ENCODE measurements around the gene NFKB1. TPM values are rescaled to one million over a fixed set of nuclear protein-coding genes. Genes with fewer than 3 reads are reported as not detected.

The NFKB1 gene
- total RNA-seq, 1 experiment from 2014 or later: 5.3 TPM

DNA sequence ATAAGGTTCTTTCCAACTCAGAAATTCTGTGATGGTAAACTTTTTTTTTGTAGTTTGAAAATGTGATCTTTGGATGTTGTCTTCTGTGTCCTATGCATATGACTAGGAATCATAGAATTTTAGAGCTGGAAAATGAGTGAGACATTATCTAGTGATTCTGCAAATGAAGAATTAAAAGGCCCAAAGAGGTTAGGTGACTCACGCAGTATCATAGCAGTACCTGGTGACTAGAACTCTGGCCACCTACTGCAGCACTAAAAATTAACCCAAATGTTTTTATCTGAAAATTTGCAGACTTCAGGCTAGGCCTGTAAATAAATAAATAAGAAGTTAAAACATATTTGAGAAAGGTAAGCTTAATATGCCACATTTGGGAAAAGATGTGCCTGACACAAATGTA, 52.8 kb downstream of the NFKB1 start:
- H3K79me2 ChIP-seq (ENCODE audit: low read length): no peaks in the 10 kb centered on the region
- no peak overlapping the region for H3K9ac ChIP-seq (ENCODE audit: low read length)
- H3K4me1 ChIP-seq (ENCODE audit: low read length): peaks cover 4% of the 10 kb centered on the region; the same call in 1 of the 2 replicates
- DNase-seq: no peak
- H3K9me3 ChIP-seq (ENCODE audit: low read length): no peaks in the 10 kb centered on the region
- no peak overlapping the region for H3K4me2 ChIP-seq (ENCODE audit: low read depth, low read length, poor library complexity, severe bottlenecking)
- no peaks in the 10 kb centered on the region for H4K20me1 ChIP-seq (ENCODE audit: insufficient read depth, low read depth, low read length)
- no peaks in the 10 kb centered on the region for H3K9me2 ChIP-seq (replicated peaks; ENCODE audit: insufficient read depth, low read length)
- no peak overlapping the region for H3K27ac ChIP-seq (ENCODE audit: low read length)
- no peaks in the 10 kb centered on the region for H3K27me3 ChIP-seq (ENCODE audit: low read length)
- no peak overlapping the region for H2AFZ ChIP-seq (ENCODE audit: low read length)
- no peaks in the 10 kb centered on the region for H3K36me3 ChIP-seq (ENCODE audit: insufficient read depth, low read length)
- H3K4me3 ChIP-seq (ENCODE audit: low read length): no peak overlapping the region

DNA sequence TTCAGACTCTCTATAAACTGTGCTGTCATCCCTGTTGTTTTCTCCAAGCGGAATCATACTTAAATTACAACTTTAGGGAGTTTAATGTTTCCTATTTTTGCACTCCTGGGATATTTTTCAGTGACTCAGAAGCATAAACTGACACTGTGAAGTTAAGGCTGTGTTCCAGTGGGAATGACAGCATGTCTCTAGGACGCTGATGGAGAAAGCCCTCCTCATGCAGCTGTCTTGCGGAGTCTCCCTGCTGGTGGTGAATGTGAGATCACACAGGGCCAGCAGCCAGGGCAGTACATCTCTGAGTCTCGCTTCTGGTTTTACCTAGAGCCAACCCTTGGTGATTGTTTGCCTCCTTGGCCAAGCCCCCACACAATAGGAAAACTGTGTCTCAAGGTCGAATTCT, 53.3 kb downstream of the NFKB1 start:
- H3K36me3 ChIP-seq (ENCODE audit: insufficient read depth, low read length): no peaks in the 10 kb centered on the region
- H3K9me2 ChIP-seq (replicated peaks; ENCODE audit: insufficient read depth, low read length): no peaks in the 10 kb centered on the region
- no peak overlapping the region for H3K4me3 ChIP-seq (ENCODE audit: low read length)
- H3K9ac ChIP-seq (ENCODE audit: low read length): no peak overlapping the region
- no peak for DNase-seq
- peaks cover 4% of the 10 kb centered on the region; the same call in 1 of the 2 replicates for H3K4me1 ChIP-seq (ENCODE audit: low read length)
- no peaks in the 10 kb centered on the region for H3K9me3 ChIP-seq (ENCODE audit: low read length)
- H4K20me1 ChIP-seq (ENCODE audit: insufficient read depth, low read depth, low read length): no peaks in the 10 kb centered on the region
- H3K27ac ChIP-seq (ENCODE audit: low read length): no peak overlapping the region
- no peak overlapping the region for H2AFZ ChIP-seq (ENCODE audit: low read length)
- no peaks in the 10 kb centered on the region for H3K79me2 ChIP-seq (ENCODE audit: low read length)
- no peaks in the 10 kb centered on the region for H3K27me3 ChIP-seq (ENCODE audit: low read length)
- no peak overlapping the region for H3K4me2 ChIP-seq (ENCODE audit: low read depth, low read length, poor library complexity, severe bottlenecking)

DNA sequence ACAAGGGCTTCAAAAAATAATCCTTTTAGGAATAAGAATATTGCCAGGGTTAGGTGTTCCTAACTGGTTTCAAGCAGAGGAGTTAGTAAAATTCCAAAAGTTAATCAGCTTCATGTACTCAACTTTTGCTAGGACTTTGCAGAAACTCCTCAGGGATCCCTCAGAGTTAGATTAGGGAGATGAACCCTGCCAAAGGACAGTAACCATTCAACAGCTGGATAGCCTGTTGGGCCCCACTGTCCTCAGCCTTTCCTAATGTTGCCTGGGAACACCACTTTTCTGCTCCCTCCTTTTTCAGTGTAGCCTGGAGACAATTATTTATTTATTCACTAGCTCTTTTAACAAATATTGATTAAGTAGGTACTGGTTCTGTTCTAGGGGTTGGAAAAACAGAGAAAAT, 53.8 kb downstream of the NFKB1 start:
- no peak overlapping the region for H3K4me2 ChIP-seq (ENCODE audit: low read depth, low read length, poor library complexity, severe bottlenecking)
- no peaks in the 10 kb centered on the region for H3K9me2 ChIP-seq (replicated peaks; ENCODE audit: insufficient read depth, low read length)
- no peak overlapping the region for H3K27ac ChIP-seq (ENCODE audit: low read length)
- no peaks in the 10 kb centered on the region for H3K9me3 ChIP-seq (ENCODE audit: low read length)
- no peaks in the 10 kb centered on the region for H3K79me2 ChIP-seq (ENCODE audit: low read length)
- no peaks in the 10 kb centered on the region for H3K36me3 ChIP-seq (ENCODE audit: insufficient read depth, low read length)
- H4K20me1 ChIP-seq (ENCODE audit: insufficient read depth, low read depth, low read length): no peaks in the 10 kb centered on the region
- H3K4me1 ChIP-seq (ENCODE audit: low read length): peaks cover 4% of the 10 kb centered on the region; the same call in 1 of the 2 replicates
- H2AFZ ChIP-seq (ENCODE audit: low read length): no peak overlapping the region
- no peaks in the 10 kb centered on the region for H3K27me3 ChIP-seq (ENCODE audit: low read length)
- no peak overlapping the region for H3K9ac ChIP-seq (ENCODE audit: low read length)
- no peak overlapping the region for H3K4me3 ChIP-seq (ENCODE audit: low read length)
- DNase-seq: no peak

DNA sequence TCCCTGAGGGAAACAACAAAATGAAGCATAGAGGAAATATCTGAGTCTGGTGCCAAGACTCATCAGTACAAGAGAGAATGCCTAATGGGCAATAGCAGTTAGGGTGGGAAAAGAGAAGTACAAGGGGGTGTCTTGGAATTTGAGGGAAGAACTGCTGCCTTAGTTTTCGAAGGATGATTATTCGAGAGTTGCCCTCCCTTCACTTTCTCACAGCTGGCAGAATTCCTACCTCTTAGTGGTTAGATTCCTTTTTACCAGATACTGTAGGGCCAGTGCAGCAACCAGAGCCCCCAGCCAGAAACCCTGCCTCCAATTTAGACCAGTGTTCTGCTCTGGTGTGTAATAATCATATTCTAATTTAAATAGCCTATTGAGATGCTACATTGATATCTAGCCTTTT, 56.5 kb downstream of the NFKB1 start:
- Histone ChIP-seq H3K27ac (ENCODE audit: low read length) (no peak overlapping the region), H4K20me1 (ENCODE audit: insufficient read depth, low read depth, low read length) (no peaks in the 10 kb centered on the region)

DNA sequence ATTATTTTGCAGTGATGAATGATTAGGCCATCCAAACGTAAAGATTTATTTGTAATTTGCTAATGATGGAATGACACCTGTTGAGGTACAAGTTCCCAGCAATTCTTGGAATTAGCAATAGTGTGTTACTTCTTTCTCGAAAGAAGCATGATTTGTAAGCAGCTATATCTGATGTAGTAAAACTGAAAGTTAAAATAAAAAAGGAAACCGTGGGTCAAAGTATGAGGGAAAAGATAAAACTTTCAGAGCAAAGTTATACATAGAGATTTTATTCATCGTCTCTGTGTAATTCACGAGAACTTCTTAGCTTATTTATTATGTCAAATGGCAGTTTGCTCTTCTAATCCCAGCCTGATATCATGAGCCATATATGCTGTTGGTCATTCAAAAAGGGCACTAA, 59.0 kb downstream of the NFKB1 start:
- H3K9ac ChIP-seq (ENCODE audit: low read length): no peak overlapping the region

More for the DNA sequence above, 56.5 kb downstream of the NFKB1 start:
- no peaks in the 10 kb centered on the region for H3K9me2 ChIP-seq (replicated peaks; ENCODE audit: insufficient read depth, low read length)
- H3K9ac ChIP-seq (ENCODE audit: low read length): no peak overlapping the region
- no peak overlapping the region for H3K4me2 ChIP-seq (ENCODE audit: low read depth, low read length, poor library complexity, severe bottlenecking)
- no peak overlapping the region for H2AFZ ChIP-seq (ENCODE audit: low read length)
- H3K27me3 ChIP-seq (ENCODE audit: low read length): no peaks in the 10 kb centered on the region
- H3K4me3 ChIP-seq (ENCODE audit: low read length): no peak overlapping the region
- no peaks in the 10 kb centered on the region for H3K79me2 ChIP-seq (ENCODE audit: low read length)
- no peak for DNase-seq
- H3K4me1 ChIP-seq (ENCODE audit: low read length): peaks cover 4% of the 10 kb centered on the region; the same call in 1 of the 2 replicates
- H3K9me3 ChIP-seq (ENCODE audit: low read length): no peaks in the 10 kb centered on the region
- no peaks in the 10 kb centered on the region for H3K36me3 ChIP-seq (ENCODE audit: insufficient read depth, low read length)

DNA sequence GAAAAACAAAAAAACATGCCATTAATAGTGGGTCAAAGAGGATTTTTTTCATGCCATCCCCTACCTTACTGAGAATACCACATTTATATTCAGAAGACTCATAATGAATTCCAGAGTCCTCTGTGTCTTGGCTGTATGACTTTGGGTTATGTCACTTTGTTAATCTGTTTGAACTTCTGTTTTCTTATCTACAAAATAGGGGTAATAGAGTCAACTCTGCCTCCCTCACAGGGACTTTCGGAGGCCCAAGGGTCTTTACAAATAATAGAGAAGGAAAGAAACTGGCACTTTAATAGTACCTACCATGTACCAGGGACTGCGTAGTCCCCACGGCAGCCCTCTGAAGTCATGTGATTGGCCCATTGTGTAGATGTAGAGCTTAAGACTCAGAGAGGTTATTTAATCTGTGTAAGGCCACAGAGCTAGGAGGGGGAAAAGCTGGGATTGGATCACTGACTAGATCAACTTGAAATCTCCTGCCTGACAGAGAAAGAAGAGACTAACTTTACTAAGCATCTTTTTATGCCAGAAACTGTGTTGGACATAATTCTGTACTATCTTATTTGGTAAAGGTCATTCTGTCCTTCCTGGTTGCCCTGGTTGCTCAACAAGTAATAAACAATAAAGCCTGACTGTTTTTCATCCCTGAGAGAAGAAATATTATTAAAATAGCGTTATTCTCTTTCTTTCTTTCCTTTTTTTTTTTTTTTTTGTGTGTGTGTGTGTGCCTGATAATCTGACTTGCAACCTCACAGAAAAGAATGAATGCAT, 59.6 kb downstream of the NFKB1 start:
- Histone ChIP-seq H3K9me2 (replicated peaks; ENCODE audit: insufficient read depth, low read length) (no peaks in the 10 kb centered on the region), H3K9ac (ENCODE audit: low read length) (no peak overlapping the region), H3K4me1 (ENCODE audit: low read length) (peaks cover 4% of the 10 kb centered on the region; the same call in 1 of the 2 replicates), H3K27ac (ENCODE audit: low read length) (no peak overlapping the region), H3K79me2 (ENCODE audit: low read length) (no peaks in the 10 kb centered on the region), H4K20me1 (ENCODE audit: insufficient read depth, low read depth, low read length) (no peaks in the 10 kb centered on the region), H3K36me3 (ENCODE audit: insufficient read depth, low read length) (no peaks in the 10 kb centered on the region), H3K4me2 (ENCODE audit: low read depth, low read length, poor library complexity, severe bottlenecking) (no peak overlapping the region), H3K9me3 (ENCODE audit: low read length) (no peaks in the 10 kb centered on the region), H2AFZ (ENCODE audit: low read length) (no peak overlapping the region), H3K27me3 (ENCODE audit: low read length) (no peaks in the 10 kb centered on the region), H3K4me3 (ENCODE audit: low read length) (no peak overlapping the region)
- no peak for DNase-seq

More for the DNA sequence above, 59.0 kb downstream of the NFKB1 start:
- no peaks in the 10 kb centered on the region for H3K79me2 ChIP-seq (ENCODE audit: low read length)
- H4K20me1 ChIP-seq (ENCODE audit: insufficient read depth, low read depth, low read length): no peaks in the 10 kb centered on the region
- H3K9me2 ChIP-seq (replicated peaks; ENCODE audit: insufficient read depth, low read length): no peaks in the 10 kb centered on the region
- no peak overlapping the region for H3K27ac ChIP-seq (ENCODE audit: low read length)
- peaks cover 4% of the 10 kb centered on the region; the same call in 1 of the 2 replicates for H3K4me1 ChIP-seq (ENCODE audit: low read length)
- H3K36me3 ChIP-seq (ENCODE audit: insufficient read depth, low read length): no peaks in the 10 kb centered on the region
- no peak overlapping the region for H3K4me2 ChIP-seq (ENCODE audit: low read depth, low read length, poor library complexity, severe bottlenecking)
- no peak for DNase-seq
- no peak overlapping the region for H2AFZ ChIP-seq (ENCODE audit: low read length)
- H3K4me3 ChIP-seq (ENCODE audit: low read length): no peak overlapping the region
- no peaks in the 10 kb centered on the region for H3K9me3 ChIP-seq (ENCODE audit: low read length)
- no peaks in the 10 kb centered on the region for H3K27me3 ChIP-seq (ENCODE audit: low read length)

DNA sequence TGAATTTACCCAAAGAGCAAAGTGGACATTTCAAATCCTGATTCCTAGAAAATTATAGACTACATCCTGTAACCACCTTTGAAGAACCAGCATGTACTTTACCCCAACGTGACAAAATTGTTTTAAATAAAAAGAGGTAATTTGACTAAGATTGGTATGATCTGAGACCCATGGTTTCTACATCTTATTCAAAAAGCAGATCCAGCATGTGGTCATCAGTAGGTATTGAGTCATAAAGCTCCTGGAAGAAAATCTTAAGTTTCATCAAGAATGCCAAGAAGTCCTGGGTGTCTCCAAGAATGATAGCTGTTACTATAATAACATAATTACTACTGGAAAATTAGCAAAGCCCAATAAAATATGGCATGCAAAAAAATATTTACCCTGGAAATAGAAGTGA, 61.8 kb downstream of the NFKB1 start:
- no peaks in the 10 kb centered on the region for H3K4me1 ChIP-seq (ENCODE audit: low read length)
- H3K4me3 ChIP-seq (ENCODE audit: low read length): no peak overlapping the region
- H3K36me3 ChIP-seq (ENCODE audit: insufficient read depth, low read length): no peaks in the 10 kb centered on the region
- no peak overlapping the region for H2AFZ ChIP-seq (ENCODE audit: low read length)
- H3K79me2 ChIP-seq (ENCODE audit: low read length): no peaks in the 10 kb centered on the region
- no peak overlapping the region for H3K27ac ChIP-seq (ENCODE audit: low read length)
- H4K20me1 ChIP-seq (ENCODE audit: insufficient read depth, low read depth, low read length): no peaks in the 10 kb centered on the region
- H3K9ac ChIP-seq (ENCODE audit: low read length): no peak overlapping the region
- no peak overlapping the region for H3K4me2 ChIP-seq (ENCODE audit: low read depth, low read length, poor library complexity, severe bottlenecking)
- H3K27me3 ChIP-seq (ENCODE audit: low read length): no peaks in the 10 kb centered on the region
- H3K9me2 ChIP-seq (replicated peaks; ENCODE audit: insufficient read depth, low read length): no peaks in the 10 kb centered on the region
- H3K9me3 ChIP-seq (ENCODE audit: low read length): no peaks in the 10 kb centered on the region
- no peak for DNase-seq

DNA sequence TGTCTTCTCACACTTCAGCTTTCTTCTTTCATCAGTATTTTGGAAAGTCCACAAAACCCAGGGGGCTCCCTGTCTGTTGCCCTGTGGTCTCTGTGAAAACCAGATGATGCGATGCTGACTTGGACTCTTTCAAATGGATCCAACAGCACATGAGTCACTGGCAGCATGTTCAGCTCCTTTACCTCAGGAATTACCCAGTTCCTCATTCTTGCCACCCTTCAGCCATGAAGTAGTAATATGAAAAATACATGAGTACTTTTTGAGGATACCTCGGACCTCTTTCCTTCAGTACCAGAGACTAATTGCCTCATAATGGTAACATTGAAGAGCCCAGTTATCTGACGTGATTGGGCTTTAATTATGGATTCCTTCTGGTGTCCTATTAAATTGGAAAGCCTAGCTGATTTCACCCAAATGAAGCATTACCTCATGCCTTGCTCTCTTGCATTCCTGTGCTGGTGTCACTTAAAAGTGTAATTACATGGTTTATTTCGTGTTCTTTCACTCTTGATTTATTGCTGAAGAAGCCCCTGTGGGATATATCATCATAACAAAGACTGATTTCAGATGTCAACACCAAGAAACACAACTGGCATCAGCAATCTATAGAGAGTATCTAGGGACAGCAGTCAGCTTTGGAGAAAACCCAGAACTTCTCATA, 63.4 kb downstream of the NFKB1 start:
- Histone ChIP-seq H3K4me2 (ENCODE audit: low read depth, low read length, poor library complexity, severe bottlenecking) (no peak overlapping the region), H3K9me3 (ENCODE audit: low read length) (no peaks in the 10 kb centered on the region), H2AFZ (ENCODE audit: low read length) (no peak overlapping the region), H3K4me1 (ENCODE audit: low read length) (no peaks in the 10 kb centered on the region), H3K9me2 (replicated peaks; ENCODE audit: insufficient read depth, low read length) (no peaks in the 10 kb centered on the region), H4K20me1 (ENCODE audit: insufficient read depth, low read depth, low read length) (no peaks in the 10 kb centered on the region), H3K27me3 (ENCODE audit: low read length) (no peaks in the 10 kb centered on the region), H3K36me3 (ENCODE audit: insufficient read depth, low read length) (no peaks in the 10 kb centered on the region), H3K27ac (ENCODE audit: low read length) (no peak overlapping the region), H3K4me3 (ENCODE audit: low read length) (no peak overlapping the region), H3K9ac (ENCODE audit: low read length) (no peak overlapping the region), H3K79me2 (ENCODE audit: low read length) (no peaks in the 10 kb centered on the region)
- DNase-seq: no peak

Measured in Karpas-422 (cell line).